Measurements from ENCODE around the gene TMEM200A. TPM values are rescaled to one million over a fixed set of nuclear protein-coding genes. Genes with fewer than 3 reads are reported as not detected.

Gene TMEM200A
- total and polyA plus RNA-seq, 2 of the 8 experiments (the other 6 are each of a cell fraction or from before 2014, with no cell fraction given), result 6.2 to 13.9 TPM

- CTCF ChIA-PET (ENCODE audit: partially characterized antibody), result interaction anchor here (1.5 kb wide), 1 partner anchor 23 kb away, joined by 4 read pairs; no protein-coding TSS in a partner anchor
- FAIRE-seq, result no peak
- no peak overlapping the region for H3K4me3 ChIP-seq (ENCODE audit: extremely low read depth in 1 of 4, insufficient read depth in 2 of 4, low read depth in 3 of 4, low read length in 4 of 4)
Measured at GRCh38 chr6:130466748-130467061, 100.9 kb downstream of the TMEM200A start.

More at GRCh38 chr6:130466748-130467061, 100.9 kb downstream of the TMEM200A start:
- Histone ChIP-seq H3K27me3 (replicated peaks in 1 of 4; ENCODE audit: control insufficient read depth in 3 of 4, extremely low read depth in 1 of 4, insufficient read depth in 3 of 4, low read length in 3 of 4) (no peaks in the 10 kb centered on the region), H3K14ac (ENCODE audit: insufficient read length) (no peak overlapping the region), H3K56ac (replicated peaks; ENCODE audit: insufficient read length, low read depth, low read length) (no peak overlapping the region), H4K5ac (ENCODE audit: insufficient read length, low read depth, low read length) (no peak overlapping the region), H3K4me2 (ENCODE audit: insufficient read depth in 1 of 2, low read depth in 2 of 2, low read length in 2 of 2) (no peak overlapping the region), H4K91ac (replicated peaks; ENCODE audit: insufficient read length, low read length) (no peak overlapping the region), H2BK5ac (ENCODE audit: low read depth, low read length) (no peak overlapping the region), H3K27ac (ENCODE audit: low read depth, low read length) (no peak overlapping the region), H2BK120ac (replicated peaks; ENCODE audit: low read depth, low read length) (no peak overlapping the region), H3K23me2 (ENCODE audit: low read depth, low read length) (no peaks in the 10 kb centered on the region; the same call in 1 of the 2 replicates), H4K8ac (ENCODE audit: extremely low read depth, insufficient read depth, low read length) (no peak overlapping the region), H2BK15ac (ENCODE audit: low read length) (no peak overlapping the region), H2AK5ac (ENCODE audit: low read depth, low read length) (no peak overlapping the region), H3K9ac (replicated peaks in 1 of 4; ENCODE audit: extremely low read depth in 1 of 4, low read depth in 3 of 4, low read length in 3 of 4) (no peak overlapping the region), H2BK12ac (ENCODE audit: low read depth, low read length) (no peak overlapping the region), H3K4ac (replicated peaks; ENCODE audit: insufficient read length, low read depth, low read length) (no peak overlapping the region), H2BK20ac (ENCODE audit: low read length) (no peak overlapping the region), H3K9me3 (ENCODE audit: insufficient read depth in 2 of 2, low read depth in 1 of 2, low read length in 1 of 2) (no peaks in the 10 kb centered on the region), H3K79me1 (ENCODE audit: low read depth, low read length) (no peaks in the 10 kb centered on the region), H4K20me1 (replicated peaks in 1 of 2; ENCODE audit: control insufficient read depth in 1 of 2, insufficient read depth in 2 of 2, low read length in 2 of 2) (no peaks in the 10 kb centered on the region), H2AFZ (ENCODE audit: low read length) (no peak overlapping the region), H3K79me2 (ENCODE audit: control insufficient read depth in 1 of 2, insufficient read depth in 2 of 2, low read length in 2 of 2) (no peaks in the 10 kb centered on the region), H3K36me3 (ENCODE audit: control insufficient read depth in 2 of 4, insufficient read depth in 4 of 4, low read length in 3 of 4) (no peaks in the 10 kb centered on the region), H3K4me1 (replicated peaks in 1 of 4; ENCODE audit: control insufficient read depth in 3 of 4, insufficient read depth in 4 of 4, low read length in 3 of 4) (peaks cover 0 to 8% (median 4%) of the 10 kb centered on the region in 4 experiments; a peak in 4 of 7 replicates), H3K18ac (ENCODE audit: extremely low read depth, low read length) (no peak overlapping the region), H3K23ac (ENCODE audit: insufficient read length) (no peak overlapping the region)
- TF ChIP-seq SRF (IDR thresholded peaks at IDR 0.05; ENCODE audit: low read depth, low read length), result no peak
- TF ChIP-seq ATF2 (IDR thresholded peaks at IDR 0.05; ENCODE audit: low read length), result no peak
- no peak for TF ChIP-seq CREB1 (IDR thresholded peaks at IDR 0.05)
- TF ChIP-seq CBX5 (IDR thresholded peaks at IDR 0.05; ENCODE audit: low read depth, low read length), result no peak
- TF ChIP-seq FOSL1 (IDR thresholded peaks at IDR 0.05; ENCODE audit: insufficient read depth, low read depth, low read length), result no peak
- no peak for TF ChIP-seq RBBP5 (IDR thresholded peaks at IDR 0.05; ENCODE audit: borderline replicate concordance, low read depth, low read length)
- no peak for TF ChIP-seq POLR2A (IDR thresholded peaks at IDR 0.05; ENCODE audit: control extremely low read depth in 1 of 2, low read depth in 2 of 2, low read length in 2 of 2)
- TF ChIP-seq NRF1 (IDR thresholded peaks at IDR 0.05; ENCODE audit: low read depth, low read length), result no peak
- TF ChIP-seq SIX5 (IDR thresholded peaks at IDR 0.05; ENCODE audit: low read depth, low read length), result no peak
- TF ChIP-seq JUND (IDR thresholded peaks at IDR 0.05; ENCODE audit: low read length), result no peak
- no peak for TF ChIP-seq JUN (IDR thresholded peaks at IDR 0.05; ENCODE audit: low read depth, low read length)
- TF ChIP-seq MAFK (IDR thresholded peaks at IDR 0.05; ENCODE audit: low read depth, low read length), result no peak
- no peak for TF ChIP-seq RNF2 (IDR thresholded peaks at IDR 0.05; ENCODE audit: borderline replicate concordance, low read depth, low read length, missing control alignments, poor library complexity, severe bottlenecking)
- 92% methylated on average over 5 of the region's 5 CpGs; no CpG with 5 or more reads in 1 of the 2 experiments for WGBS, 2 experiments (ENCODE audit: extremely low coverage in 1 of 2, insufficient coverage in 1 of 2, insufficient read length in 1 of 2, insufficient replicate concordance in 2 of 2, low coverage in 1 of 2, low lambda C conversion rate in 2 of 2, missing lambda C conversion rate in 1 of 2)
- POLR2A ChIA-PET (ENCODE audit: partially characterized antibody), result interaction anchor here (0.7 to 1.5 kb wide), 2 partner anchors 9 to 32 kb away, joined by 3 read pairs; no protein-coding TSS in a partner anchor
- no peak for DNase-seq (ENCODE audit: low read depth in 1 of 2, low spot score in 2 of 2)
